ENCODE results near the gene DIRAS3.
A peak's percentile ranks its signal among the peaks of the same experiment; 100 is the strongest.
"Not testable (repeated sequence)": the region's sequence is repeated elsewhere in the genome, so short reads cannot be mapped to it uniquely, and the experiment has no call there.

Gene DIRAS3, protein sequence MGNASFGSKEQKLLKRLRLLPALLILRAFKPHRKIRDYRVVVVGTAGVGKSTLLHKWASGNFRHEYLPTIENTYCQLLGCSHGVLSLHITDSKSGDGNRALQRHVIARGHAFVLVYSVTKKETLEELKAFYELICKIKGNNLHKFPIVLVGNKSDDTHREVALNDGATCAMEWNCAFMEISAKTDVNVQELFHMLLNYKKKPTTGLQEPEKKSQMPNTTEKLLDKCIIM

DNA sequence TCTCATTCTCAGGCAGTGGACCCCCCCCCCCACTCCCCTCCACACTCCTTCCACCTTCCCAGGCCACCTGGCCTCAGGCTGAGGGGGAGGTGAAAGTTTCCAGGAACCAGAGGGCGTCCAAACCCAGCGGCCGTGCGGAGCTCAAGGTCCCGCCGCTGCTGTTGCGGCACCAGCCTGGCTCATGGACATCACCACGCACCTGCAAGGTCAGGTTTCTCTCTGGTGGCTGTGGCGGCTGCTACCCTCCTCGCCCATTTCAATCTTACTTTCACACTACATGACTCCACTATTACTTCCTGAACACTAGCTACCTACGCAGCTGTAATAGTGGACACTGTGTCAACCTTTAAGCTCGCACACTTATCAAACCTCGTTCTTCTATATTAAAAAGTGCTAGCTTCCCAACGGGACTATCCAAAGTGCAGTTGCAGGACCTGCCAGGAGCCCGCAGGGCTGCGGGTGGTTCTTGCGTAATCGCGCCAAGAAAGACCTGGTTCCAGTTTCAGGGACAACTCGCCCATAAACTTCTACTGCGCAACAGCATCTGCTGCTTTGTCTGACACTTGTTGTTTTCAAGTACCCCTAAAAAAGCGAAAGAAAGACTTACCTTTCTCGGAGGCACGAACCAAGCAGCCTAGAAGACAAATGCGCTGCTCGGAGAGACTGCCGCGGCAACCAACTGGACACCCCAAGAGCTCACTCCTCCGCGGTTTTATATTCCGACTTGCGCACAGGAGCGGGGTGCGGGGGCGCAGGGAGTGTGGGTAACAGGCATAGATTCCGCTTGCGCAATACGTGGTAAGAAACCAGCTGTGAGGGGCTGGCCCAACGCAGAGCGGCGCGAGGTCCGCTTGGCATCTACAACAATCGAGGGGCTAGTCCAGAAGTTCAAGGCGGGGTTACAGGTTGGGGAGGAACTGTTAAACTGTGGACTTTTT, at the start of gene DIRAS3:
Gene DIRAS3 (minus strand): TSS at position 687 of the 938 bp plus-strand sequence. CDS start 3,330 bp downstream, outside the sequence.
- DNase-seq = peak; percentile 30

DNA sequence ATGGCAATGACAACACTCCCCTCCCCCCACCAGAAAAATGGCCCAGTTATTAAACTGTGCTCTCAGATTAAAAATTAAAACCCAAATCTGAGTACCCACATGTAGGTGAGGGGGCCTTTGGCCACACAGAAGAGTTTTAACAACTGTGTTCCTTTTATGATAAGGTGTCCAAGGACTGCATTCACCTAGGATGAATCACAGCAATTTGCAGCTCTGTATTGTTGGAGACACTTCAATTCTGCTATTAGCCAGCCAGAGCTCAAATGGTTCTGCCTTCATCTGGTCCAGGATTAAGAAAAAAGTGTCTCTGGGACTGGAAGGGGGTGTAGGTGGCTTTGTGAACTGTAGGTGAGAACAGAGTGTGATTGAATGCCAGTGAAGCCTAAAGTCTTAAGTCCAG, 43.3 kb upstream of the DIRAS3 start:
- no peak for DNase-seq

DNA sequence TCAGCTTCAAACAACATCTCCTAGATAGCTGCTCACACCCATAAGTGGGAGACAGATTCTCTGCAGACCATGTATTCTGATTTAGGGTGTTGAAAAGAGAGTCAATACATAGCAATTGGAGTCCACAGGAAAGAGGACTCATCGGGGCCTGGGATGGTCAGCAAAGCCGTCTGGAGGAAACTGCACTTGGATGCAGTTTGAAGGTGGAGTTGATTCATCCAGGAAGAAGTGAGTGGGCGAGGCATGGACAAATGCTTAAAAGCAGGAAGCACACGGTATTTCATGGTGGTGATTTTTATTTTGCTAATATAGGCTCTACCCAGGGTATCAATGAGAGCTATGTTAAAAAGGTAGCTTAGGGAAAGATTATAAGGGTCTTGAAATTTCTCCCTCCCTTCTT, 36.8 kb upstream of the DIRAS3 start:
- DNase-seq = no peak

DNA sequence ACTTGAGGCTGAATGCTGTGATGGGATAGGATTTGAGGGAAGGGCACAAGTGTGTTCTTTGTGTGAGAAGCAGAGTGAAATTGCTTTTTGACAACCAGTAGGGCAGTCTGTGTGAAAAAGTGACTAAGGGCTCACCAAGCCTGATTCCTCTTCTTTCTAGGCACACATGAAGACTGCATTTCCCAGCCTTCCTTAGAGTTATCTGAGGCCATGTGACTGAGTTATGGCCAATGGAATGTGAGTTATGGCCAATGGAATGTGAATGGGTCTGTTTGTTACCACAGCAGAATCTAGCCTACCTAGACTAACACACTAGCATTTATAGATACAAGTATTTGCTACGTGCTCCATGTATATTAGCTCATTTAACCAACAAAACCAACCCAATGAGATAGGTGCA, 35.3 kb upstream of the DIRAS3 start:
- DNase-seq = no peak

DNA sequence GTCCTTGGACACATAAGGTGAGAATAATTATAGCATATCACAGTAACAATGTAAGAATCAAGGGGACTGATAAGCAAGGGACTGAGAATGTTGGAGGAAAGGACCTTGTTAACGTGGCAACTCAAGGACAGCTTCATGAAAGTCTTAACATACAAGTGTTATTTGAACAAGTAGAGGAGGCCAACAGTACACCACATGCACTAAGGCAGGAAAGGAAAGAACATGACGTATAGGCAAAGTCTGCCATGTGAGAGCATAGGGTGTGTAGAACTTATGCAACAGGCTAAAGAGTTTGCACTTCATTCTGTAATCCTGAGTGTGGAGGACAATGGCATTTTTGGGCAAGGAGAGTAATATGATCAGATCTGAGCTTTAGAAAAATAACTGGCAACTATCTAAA, 33.3 kb upstream of the DIRAS3 start:
- no peak for DNase-seq

DNA sequence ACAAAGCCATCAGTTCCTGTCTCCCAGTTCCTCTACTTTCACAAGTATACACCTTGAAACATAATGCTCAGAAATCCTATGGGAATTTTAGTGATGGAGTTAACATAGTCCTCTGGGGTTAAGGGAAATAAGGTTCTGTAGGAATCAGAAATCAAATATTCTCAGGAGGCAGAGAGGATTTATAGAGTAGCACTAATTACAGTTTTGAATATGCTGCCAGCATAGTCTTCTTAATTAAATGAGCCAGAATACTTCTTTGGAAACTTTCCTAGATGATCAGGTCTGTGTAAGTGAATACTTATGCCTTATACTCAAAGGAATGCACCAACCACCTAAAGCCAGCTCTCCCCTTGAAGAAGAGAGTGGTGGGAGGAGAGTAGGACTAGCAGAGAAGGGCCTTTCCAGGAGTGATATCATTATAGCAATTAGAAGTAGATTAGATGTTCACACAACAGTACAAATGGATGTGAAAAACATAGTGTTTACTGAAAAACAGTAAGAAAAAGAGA, 31.4 kb upstream of the DIRAS3 start:
- no peak for DNase-seq

DNA sequence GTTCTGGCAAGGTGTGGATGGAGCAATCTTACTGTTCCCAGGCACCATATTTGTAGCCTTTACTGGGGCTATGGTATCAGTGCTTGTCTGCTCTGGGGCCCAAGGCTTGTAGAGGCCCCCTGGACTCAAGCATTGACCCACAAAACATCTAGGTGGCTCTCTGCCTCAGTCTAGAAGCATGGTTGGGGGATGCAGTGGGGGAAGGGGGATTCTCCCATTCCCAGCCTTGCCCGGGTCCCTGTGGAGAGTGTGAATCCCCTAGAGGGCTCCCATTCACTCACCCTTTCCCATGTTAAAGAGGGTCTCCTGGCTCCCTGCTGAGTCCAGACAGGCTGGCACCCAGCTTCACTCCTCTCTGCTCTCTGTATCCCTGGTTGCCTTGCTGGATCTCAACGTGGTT, 28.2 kb upstream of the DIRAS3 start:
- DNase-seq = no peak

DNA sequence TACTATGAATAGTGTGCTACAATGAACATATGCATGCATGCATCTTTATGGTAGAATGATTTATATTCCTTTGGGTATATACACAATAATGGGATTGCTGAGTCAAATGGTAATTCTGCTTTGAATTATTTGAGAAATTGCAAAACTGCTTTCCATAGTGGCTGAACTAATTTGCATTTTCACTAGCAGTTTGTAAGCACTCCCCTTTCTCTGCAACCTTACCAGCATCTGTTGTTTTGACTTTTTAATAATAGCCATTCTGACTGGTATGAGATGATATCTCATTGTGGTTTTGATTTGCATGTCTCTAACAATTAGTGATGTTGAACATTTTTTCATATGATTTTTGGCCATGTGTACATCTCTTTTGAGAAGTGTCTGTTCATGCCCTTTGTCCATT, 24.0 kb upstream of the DIRAS3 start:
- DNase-seq = no peak

DNA sequence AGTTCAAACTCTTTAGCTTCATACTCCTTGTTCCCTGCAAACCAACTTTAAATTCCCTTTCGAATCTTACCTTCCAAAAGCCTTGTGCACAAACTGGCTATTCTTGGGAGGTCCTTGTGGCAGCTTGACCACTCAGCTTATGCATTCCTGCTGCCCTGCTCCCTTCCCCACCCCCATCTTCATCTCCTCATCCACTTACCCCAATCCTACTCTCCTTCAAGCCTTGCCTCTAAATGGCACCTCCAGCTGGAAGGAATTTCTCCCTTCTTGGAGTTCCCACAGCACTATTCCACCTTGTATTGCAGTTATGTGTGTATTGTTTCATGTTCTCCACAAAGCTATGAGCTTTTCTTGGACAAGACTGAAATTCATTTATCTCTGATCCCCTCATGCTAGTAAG, 15.3 kb upstream of the DIRAS3 start:
- DNase-seq = no peak

DNA sequence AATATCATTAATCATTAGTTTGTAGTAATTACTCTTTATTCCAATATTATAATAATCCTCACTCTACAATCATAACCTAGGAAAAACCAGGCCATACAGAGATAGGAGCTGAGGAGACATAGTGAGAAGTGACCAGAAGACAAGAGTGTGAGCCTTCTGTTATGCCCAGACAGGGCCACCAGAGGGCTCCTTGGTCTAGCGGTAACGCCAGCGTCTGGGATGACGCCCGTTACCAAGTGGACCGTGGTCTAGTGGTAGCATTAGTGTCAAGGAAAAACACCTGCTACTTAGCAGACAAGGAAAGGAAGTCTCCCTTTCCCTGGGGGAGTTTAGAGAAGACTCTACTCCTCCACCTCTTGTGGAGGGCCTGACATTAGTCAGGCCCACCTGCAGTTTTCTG, 7.6 kb upstream of the DIRAS3 start:
- DNase-seq = not testable (repeated sequence)

DNA sequence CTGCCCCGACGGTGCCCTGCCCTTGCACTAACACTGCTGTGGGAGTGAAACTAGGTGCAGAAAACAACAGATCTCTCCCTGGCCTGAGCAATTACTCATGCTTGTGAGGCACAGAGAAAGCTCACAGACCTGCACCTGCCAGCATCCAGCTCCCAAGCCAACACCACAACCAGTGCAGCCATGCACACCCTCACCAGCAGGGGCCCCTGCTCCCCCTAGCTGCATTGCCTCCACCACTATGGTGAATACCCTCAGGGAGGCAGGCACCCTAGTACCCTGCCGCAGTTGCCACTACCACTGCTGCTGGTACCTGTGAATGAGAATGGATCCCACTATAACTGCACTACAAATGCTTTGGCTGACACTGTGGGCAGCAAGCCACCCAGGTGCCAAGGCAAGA, 7.1 kb upstream of the DIRAS3 start:
- no peak for DNase-seq

DNA sequence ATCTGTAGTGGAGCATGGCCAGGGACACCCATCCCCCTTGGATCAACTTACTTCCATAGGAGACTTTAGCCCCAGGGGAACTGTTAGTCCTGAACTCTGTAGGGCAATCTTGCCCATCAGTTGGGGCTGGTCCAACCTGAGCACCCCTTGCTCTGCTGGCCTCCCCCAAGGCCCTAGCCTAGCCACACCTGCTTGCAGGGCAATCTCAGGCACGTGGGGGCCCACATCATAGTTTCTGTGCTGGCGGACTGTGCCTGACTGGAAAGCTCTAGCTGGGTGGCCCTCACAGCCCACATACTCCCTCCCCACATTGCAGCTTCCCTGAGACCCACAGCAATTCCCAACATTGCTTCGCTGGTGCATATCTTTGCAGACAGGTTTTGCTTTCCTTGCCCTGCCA, 6.6 kb upstream of the DIRAS3 start:
- no peak for DNase-seq

DNA sequence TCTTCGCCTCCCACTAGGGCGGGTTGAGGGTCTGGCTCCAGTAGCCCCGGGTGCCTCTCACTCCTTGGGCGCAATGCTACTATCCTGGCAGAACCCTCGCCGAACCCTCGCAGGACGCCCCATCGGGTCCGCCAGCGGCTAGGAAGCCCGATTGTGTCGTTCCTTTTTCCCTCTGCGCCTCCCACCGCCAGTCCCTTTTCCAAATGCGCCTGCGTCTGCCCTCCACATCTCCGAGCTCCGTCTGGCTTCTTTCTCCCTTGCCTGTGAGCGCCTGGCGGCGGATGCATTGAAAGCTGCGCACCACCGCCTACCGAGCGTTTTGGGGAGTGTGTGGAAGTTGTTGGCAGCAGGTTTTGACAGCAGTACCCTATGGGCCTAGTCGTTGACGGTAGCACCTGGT, 1.0 kb upstream of the DIRAS3 start:
- peak; percentile 64 for DNase-seq

DNA sequence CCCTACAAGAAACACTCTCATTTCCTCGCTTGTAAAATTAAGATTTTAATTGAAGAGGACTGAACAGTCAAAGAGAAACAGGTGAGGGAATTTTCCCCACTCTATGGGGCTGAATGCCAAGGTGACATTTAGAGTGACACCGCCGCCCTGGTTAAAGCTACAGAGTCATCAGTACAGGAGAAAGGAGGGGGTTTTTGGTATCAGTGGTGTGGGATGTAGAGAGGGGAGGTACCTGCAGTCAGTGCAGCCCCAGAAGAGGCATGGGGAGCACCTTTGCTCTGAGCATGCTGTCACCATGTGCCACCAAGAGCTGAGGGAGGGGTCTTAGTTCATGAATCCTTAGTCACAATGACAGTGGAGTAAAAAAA, 2.8 kb downstream of the DIRAS3 start:
- no peak for DNase-seq

DNA sequence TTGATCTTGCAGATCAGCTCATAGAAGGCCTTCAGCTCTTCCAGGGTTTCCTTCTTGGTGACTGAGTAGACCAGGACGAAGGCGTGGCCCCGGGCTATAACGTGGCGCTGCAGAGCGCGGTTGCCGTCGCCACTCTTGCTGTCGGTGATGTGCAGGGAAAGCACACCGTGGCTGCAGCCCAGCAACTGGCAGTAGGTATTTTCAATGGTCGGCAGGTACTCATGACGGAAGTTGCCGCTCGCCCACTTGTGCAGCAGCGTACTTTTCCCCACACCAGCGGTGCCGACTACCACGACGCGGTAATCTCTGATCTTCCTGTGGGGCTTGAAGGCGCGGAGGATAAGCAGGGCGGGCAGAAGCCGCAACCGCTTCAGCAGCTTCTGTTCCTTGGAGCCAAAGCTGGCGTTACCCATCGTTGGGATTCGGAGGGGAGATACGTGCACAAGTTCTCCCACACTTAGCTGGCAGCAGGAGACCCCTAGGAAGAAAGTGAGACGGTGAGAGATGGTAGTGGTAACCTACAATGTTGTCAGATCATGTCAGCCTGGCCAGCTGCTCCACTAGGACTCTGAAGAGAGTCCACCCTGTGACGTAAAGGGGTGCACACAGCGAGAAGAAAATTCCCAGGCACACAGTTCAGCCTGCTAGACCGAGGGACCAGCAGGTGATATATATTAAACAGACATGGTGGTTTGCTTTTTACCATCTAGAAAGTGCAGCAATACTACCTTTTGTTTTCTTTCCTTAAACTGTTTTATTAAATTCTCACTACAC, 3.4 kb downstream of the DIRAS3 start:
- DNase-seq = no peak

DNA sequence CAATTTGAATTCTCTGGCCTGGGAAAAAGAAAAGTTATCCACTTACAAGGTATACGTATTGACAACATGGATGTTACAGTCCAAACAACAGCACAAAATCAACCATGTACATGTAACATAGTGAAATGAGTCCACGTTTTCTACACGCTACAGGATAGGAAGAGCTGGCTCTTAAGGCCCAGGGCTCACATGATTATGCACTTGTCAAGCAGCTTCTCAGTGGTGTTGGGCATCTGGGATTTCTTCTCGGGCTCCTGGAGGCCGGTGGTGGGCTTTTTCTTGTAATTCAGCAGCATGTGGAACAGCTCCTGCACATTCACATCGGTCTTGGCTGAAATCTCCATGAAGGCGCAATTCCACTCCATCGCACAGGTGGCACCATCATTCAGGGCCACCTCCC, 4.0 kb downstream of the DIRAS3 start:
- no peak for DNase-seq

DNA sequence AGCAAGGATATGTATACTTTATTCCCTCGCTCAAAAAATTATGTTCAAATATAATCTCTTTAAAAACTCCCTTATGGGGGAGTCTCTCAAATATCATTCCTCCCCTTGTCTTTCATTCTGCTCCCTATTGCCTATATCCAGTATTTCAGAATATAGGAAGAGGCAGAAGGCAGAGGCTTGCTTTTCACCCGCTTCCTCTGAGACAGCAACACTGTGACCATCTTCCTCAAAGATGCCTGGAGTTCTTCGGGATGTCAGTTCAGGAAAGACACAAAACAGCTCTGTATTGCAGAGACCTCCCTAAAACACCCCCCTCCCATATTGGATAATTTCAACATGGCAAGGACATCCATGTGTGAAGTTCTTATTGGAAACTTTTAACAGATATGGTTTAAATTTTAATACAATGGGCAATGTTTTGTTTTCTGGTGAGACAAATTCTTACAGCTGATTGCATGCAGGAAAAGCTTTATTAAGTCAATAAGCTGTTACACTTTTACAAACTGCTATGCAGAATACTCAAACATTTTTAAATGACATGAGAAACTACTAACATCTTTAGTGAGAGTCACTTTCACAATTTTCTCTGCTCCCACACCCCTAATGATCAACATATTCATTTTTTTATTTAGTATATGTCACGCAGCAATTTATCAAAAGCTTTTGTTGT, 4.8 kb downstream of the DIRAS3 start:
- DNase-seq = no peak

DNA sequence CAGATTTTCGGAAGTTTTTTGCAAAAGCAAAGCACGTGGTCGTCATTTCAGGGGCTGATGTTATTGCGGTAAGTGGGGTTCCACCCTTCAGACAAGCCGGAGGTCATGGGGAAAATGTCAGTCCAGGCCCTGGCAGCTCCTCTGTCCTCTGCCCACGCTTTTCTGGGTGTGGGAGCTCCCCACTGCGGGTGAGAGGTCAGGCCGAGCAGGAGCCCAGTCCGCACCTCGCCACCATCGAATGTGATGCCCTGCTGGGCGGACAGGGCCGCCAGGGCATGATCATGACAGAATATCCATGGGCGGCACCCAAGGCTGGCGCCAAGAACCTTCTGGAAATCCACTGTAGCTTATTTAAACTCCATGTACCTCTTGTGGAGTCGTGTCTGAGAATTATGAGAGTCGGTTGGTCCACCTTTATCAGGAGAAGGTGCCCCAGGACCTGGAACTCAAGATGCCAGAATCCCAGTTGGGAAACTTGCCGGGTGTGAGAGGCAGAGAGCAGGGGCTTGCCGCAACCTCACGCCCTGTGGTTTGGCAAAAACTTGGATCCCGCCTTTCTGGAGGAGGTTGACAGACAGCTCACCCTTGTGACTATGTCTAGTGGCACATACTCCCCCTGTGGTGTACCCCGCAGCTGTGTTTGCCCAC, 6.9 kb downstream of the DIRAS3 start:
- DNase-seq = no peak

DNA sequence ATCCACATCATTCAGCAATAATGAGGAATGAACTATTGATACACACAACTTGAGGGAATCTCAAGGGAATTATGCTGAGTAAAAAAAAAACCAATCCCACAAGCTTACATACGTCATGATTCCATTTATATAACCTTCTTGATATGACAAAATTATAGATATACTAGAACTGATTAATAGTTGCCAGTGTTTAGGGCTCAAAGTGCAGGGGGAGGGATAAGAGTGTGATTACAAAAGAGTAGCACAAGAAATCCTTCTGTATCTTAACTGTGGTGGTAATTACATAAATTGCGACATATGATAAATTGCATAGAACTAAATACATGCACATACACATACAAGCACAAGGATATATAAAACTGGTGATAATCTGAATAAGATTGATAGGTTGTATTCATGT, 13.5 kb downstream of the DIRAS3 start:
- DNase-seq = no peak

DNA sequence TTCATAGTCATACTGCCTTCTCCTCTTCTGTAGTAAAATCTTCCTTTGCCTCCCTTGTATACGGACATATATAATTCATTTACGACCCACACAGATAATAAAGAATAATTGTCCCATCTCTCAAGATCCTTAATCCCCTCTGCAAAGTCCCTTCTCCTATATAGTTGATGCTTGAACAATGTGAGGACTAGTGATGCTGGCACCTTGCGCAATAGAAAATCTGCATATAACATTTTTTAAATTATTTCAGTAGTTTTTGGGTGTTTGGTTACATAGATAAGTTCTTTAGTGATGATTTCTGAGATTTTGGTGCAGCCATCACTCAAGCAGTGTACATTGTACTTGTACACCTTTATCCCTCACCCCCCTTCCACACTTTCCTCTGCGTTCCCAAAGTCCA, 21.0 kb downstream of the DIRAS3 start:
- DNase-seq = no peak

DNA sequence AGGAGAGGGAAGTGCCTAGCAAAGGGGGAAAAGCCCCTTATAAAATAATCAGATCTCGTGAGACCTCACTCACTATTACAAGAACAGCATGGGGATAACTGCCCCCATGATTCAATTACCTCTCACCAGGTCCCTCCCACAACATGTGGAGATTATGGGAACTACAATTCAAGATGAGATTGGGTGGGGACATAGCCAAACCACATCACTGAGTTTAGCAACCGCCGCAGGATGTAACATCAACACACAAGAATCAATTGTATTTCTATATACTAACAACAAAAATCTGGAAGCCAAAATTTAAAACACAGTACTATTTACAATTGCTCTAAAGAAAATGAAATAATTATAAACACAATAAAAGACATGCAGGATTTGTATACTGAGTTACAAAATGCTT, 21.9 kb downstream of the DIRAS3 start:
- DNase-seq = no peak

DNA sequence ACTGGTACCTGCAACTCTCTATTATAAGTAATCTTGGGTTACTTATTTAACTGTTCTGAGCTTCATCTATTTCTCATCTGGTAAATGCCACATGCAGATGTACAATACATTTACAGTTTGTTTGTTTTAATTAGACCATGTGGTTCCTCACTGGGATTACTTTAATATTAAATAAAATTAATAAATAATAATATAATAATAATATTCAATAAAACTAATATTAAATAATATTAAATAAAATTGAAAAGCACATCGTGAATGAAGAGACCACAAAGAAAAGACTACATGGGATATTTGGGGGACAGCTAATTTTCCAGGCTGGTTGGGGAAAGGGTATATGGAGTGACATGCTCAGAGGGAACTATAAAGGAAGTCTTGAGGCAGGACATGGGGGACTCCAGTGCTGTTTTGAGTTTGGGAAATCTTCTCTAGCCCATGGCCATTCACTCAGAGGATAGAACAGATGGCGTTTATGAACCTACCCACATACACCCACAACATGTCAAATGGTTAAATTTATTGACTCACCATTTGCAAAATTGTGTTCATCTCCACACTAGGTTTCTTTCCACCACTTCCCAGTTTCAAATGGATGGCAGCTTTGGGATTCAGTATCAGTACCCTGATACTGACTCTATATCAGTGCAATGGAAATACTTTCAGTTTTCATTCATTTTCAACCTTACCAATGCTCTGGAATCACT, 25.6 kb downstream of the DIRAS3 start:
- DNase-seq = no peak

Measured in left hindlimb (tissue), 1 donor.